ENCODE data around the gene VGLL4.
"Not testable (repeated sequence)": the region's sequence is repeated elsewhere in the genome, so short reads cannot be mapped to it uniquely, and the experiment has no call there.

VGLL4 gene

GRCh38 chr3:11574981-11575669, 68.6 kb downstream of the VGLL4 start:
- no peaks in the 10 kb centered on the region for H3K27me3 ChIP-seq (ENCODE audit: insufficient read depth, insufficient read length)
- DNase-seq (ENCODE audit: low read depth, low spot score): no peak
- no peaks in the 10 kb centered on the region for H3K9me3 ChIP-seq (ENCODE audit: insufficient read depth, low read length)
- H3K4me1 ChIP-seq (ENCODE audit: insufficient read depth, insufficient read length): no peaks in the 10 kb centered on the region
- peaks cover 45% of the 10 kb centered on the region for H3K36me3 ChIP-seq (ENCODE audit: insufficient read depth, insufficient read length, low read length)
- TF ChIP-seq YY1 (IDR thresholded peaks at IDR 0.05; ENCODE audit: insufficient read depth, insufficient read length) (no peak), ZNF274 (IDR thresholded peaks at IDR 0.05; ENCODE audit: low read depth, low read length) (no peak), SUZ12 (IDR thresholded peaks at IDR 0.05; ENCODE audit: extremely low read depth, insufficient read depth, insufficient read length) (no peak)
- H3K4me3 ChIP-seq (ENCODE audit: insufficient read length, low read depth): no peak overlapping the region
- no peak overlapping the region for H3K9ac ChIP-seq (ENCODE audit: insufficient read length, low read depth)

- not testable (repeated sequence) for H3K9ac ChIP-seq (ENCODE audit: insufficient read length, low read depth); H3K4me1 ChIP-seq (ENCODE audit: insufficient read depth, insufficient read length); H3K9me3 ChIP-seq (ENCODE audit: insufficient read depth, low read length); H3K27me3 ChIP-seq (ENCODE audit: insufficient read depth, insufficient read length); DNase-seq (ENCODE audit: low read depth, low spot score); H3K4me3 ChIP-seq (ENCODE audit: insufficient read length, low read depth)
- H3K36me3 ChIP-seq (ENCODE audit: insufficient read depth, insufficient read length, low read length): peaks cover 54% of the 10 kb centered on the region
Observed at GRCh38 chr3:11572660-11573059, 71.1 kb downstream of the VGLL4 start.

GRCh38 chr3:11570789-11571495, 72.8 kb downstream of the VGLL4 start:
- H3K4me3 ChIP-seq (ENCODE audit: insufficient read length, low read depth): no peak overlapping the region
- TF ChIP-seq YY1 (IDR thresholded peaks at IDR 0.05; ENCODE audit: insufficient read depth, insufficient read length) (no peak), SUZ12 (IDR thresholded peaks at IDR 0.05; ENCODE audit: extremely low read depth, insufficient read depth, insufficient read length) (no peak), ZNF274 (IDR thresholded peaks at IDR 0.05; ENCODE audit: low read depth, low read length) (no peak)
- no peaks in the 10 kb centered on the region for H3K4me1 ChIP-seq (ENCODE audit: insufficient read depth, insufficient read length)
- H3K9ac ChIP-seq (ENCODE audit: insufficient read length, low read depth): no peak overlapping the region
- H3K27me3 ChIP-seq (ENCODE audit: insufficient read depth, insufficient read length): no peaks in the 10 kb centered on the region
- peaks cover 71% of the 10 kb centered on the region for H3K36me3 ChIP-seq (ENCODE audit: insufficient read depth, insufficient read length, low read length)
- DNase-seq (ENCODE audit: low read depth, low spot score): no peak
- H3K9me3 ChIP-seq (ENCODE audit: insufficient read depth, low read length): no peaks in the 10 kb centered on the region

GRCh38 chr3:11570251-11570650, 73.5 kb downstream of the VGLL4 start:
- H3K4me3 ChIP-seq (ENCODE audit: insufficient read length, low read depth): no peak overlapping the region
- TF ChIP-seq ZNF274 (IDR thresholded peaks at IDR 0.05; ENCODE audit: low read depth, low read length): no peak
- TF ChIP-seq SUZ12 (IDR thresholded peaks at IDR 0.05; ENCODE audit: extremely low read depth, insufficient read depth, insufficient read length): no peak
- TF ChIP-seq YY1 (IDR thresholded peaks at IDR 0.05; ENCODE audit: insufficient read depth, insufficient read length): no peak
- H3K4me1 ChIP-seq (ENCODE audit: insufficient read depth, insufficient read length): no peaks in the 10 kb centered on the region
- no peak overlapping the region for H3K9ac ChIP-seq (ENCODE audit: insufficient read length, low read depth)
- H3K9me3 ChIP-seq (ENCODE audit: insufficient read depth, low read length): no peaks in the 10 kb centered on the region
- no peak for DNase-seq (ENCODE audit: low read depth, low spot score)
- no peaks in the 10 kb centered on the region for H3K27me3 ChIP-seq (ENCODE audit: insufficient read depth, insufficient read length)
- peaks cover 71% of the 10 kb centered on the region for H3K36me3 ChIP-seq (ENCODE audit: insufficient read depth, insufficient read length, low read length)

- Histone ChIP-seq H3K4me1 (ENCODE audit: insufficient read depth, insufficient read length) (peaks cover 4% of the 10 kb centered on the region), H3K36me3 (ENCODE audit: insufficient read depth, insufficient read length, low read length) (peaks cover 70% of the 10 kb centered on the region), H3K9ac (ENCODE audit: insufficient read length, low read depth) (no peak overlapping the region), H3K27me3 (ENCODE audit: insufficient read depth, insufficient read length) (no peaks in the 10 kb centered on the region), H3K9me3 (ENCODE audit: insufficient read depth, low read length) (no peaks in the 10 kb centered on the region), H3K4me3 (ENCODE audit: insufficient read length, low read depth) (no peak overlapping the region)
- TF ChIP-seq SUZ12 (IDR thresholded peaks at IDR 0.05; ENCODE audit: extremely low read depth, insufficient read depth, insufficient read length) (no peak), YY1 (IDR thresholded peaks at IDR 0.05; ENCODE audit: insufficient read depth, insufficient read length) (no peak), ZNF274 (IDR thresholded peaks at IDR 0.05; ENCODE audit: low read depth, low read length) (no peak)
- DNase-seq (ENCODE audit: low read depth, low spot score): no peak
Observed at GRCh38 chr3:11569156-11569741, 74.5 kb downstream of the VGLL4 start.

GRCh38 chr3:11568503-11569155, 75.1 kb downstream of the VGLL4 start:
- DNase-seq (ENCODE audit: low read depth, low spot score): no peak
- TF ChIP-seq SUZ12 (IDR thresholded peaks at IDR 0.05; ENCODE audit: extremely low read depth, insufficient read depth, insufficient read length) (no peak), YY1 (IDR thresholded peaks at IDR 0.05; ENCODE audit: insufficient read depth, insufficient read length) (no peak), ZNF274 (IDR thresholded peaks at IDR 0.05; ENCODE audit: low read depth, low read length) (no peak)
- Histone ChIP-seq H3K27me3 (ENCODE audit: insufficient read depth, insufficient read length) (no peaks in the 10 kb centered on the region), H3K36me3 (ENCODE audit: insufficient read depth, insufficient read length, low read length) (peaks cover 70% of the 10 kb centered on the region), H3K9me3 (ENCODE audit: insufficient read depth, low read length) (no peaks in the 10 kb centered on the region), H3K4me3 (ENCODE audit: insufficient read length, low read depth) (no peak overlapping the region), H3K4me1 (ENCODE audit: insufficient read depth, insufficient read length) (peaks cover 6% of the 10 kb centered on the region), H3K9ac (ENCODE audit: insufficient read length, low read depth) (no peak overlapping the region)
